ENCODE data around the gene TTC8. TPM values are rescaled to one million over a fixed set of nuclear protein-coding genes. Genes with fewer than 3 reads are reported as not detected.
"Not testable (repeated sequence)": the region's sequence is repeated elsewhere in the genome, so short reads cannot be mapped to it uniquely, and the experiment has no call there.

TTC8 gene
- total and polyA plus RNA-seq, 4 experiments from 2014 or later: 1.2 to 1.5 (median 1.5) TPM

- H3K27me3 ChIP-seq (ENCODE audit: insufficient read depth, low read length); DNase-seq; POLR2A ChIA-PET (ENCODE audit: partially characterized antibody); H3K27ac Mint-ChIP-seq; H3K27me3 Mint-ChIP-seq; H3K4me1 ChIP-seq (ENCODE audit: insufficient read depth, low read length); H3K4me1 Mint-ChIP-seq; H3K36me3 ChIP-seq (ENCODE audit: insufficient read depth, low read length); H3K9me3 Mint-ChIP-seq; H3K4me3 Mint-ChIP-seq; intact Hi-C loops (cut with micrococcal nuclease); H3K27ac ChIP-seq (ENCODE audit: low read depth, low read length); H3K4me3 ChIP-seq (ENCODE audit: low read length in 2 of 2); H3K9me3 ChIP-seq (ENCODE audit: control insufficient read depth in 1 of 2, low read length in 2 of 2): not testable (repeated sequence)
- H3K36me3 Mint-ChIP-seq: peaks cover 2 to 15% of the 10 kb centered on the region in 2 donors
- CTCF ChIA-PET (ENCODE audit: partially characterized antibody): interaction anchor here (0.8 kb wide), 1 partner anchor 10 kb away, joined by 3 read pairs; no protein-coding TSS in a partner anchor
Observed at GRCh38 chr14:88857861-88858260, 33.4 kb downstream of the TTC8 start.

- H3K27me3 ChIP-seq (ENCODE audit: insufficient read depth, low read length); H3K27ac Mint-ChIP-seq; CTCF ChIA-PET (ENCODE audit: partially characterized antibody); H3K9me3 ChIP-seq (ENCODE audit: control insufficient read depth in 1 of 2, low read length in 2 of 2); H3K36me3 ChIP-seq (ENCODE audit: insufficient read depth, low read length); H3K4me3 ChIP-seq (ENCODE audit: low read length in 2 of 2); H3K4me3 Mint-ChIP-seq; DNase-seq; H3K27me3 Mint-ChIP-seq; H3K4me1 Mint-ChIP-seq; H3K4me1 ChIP-seq (ENCODE audit: insufficient read depth, low read length); H3K27ac ChIP-seq (ENCODE audit: low read depth, low read length); intact Hi-C loops (cut with micrococcal nuclease); H3K9me3 Mint-ChIP-seq; POLR2A ChIA-PET (ENCODE audit: partially characterized antibody): not testable (repeated sequence)
- peaks cover 2 to 15% of the 10 kb centered on the region in 2 donors for H3K36me3 Mint-ChIP-seq
Observed at GRCh38 chr14:88859118-88859517, 34.7 kb downstream of the TTC8 start.

- CTCF ChIA-PET (ENCODE audit: partially characterized antibody): no interaction called here
- POLR2A ChIA-PET (ENCODE audit: partially characterized antibody): no interaction called here
- Mint-ChIP-seq H3K4me1 (no peaks in the 10 kb centered on the region), H3K9me3 (peaks cover 0 to 4% (median under 1%) of the 10 kb centered on the region in 8 donors), H3K4me3 (no peak overlapping the region), H3K36me3 (peaks cover 2 to 13% of the 10 kb centered on the region in 2 donors), H3K27ac (peak overlapping the region in 1 of 7 donors; percentile 11), H3K27me3 (no peaks in the 10 kb centered on the region)
- H3K4me3 ChIP-seq (ENCODE audit: low read length in 2 of 2): no peak overlapping the region
- H3K9me3 ChIP-seq (ENCODE audit: control insufficient read depth in 1 of 2, low read length in 2 of 2): no peaks in the 10 kb centered on the region
- no peaks in the 10 kb centered on the region for H3K4me1 ChIP-seq (ENCODE audit: insufficient read depth, low read length)
- no peaks in the 10 kb centered on the region for H3K36me3 ChIP-seq (ENCODE audit: insufficient read depth, low read length)
- H3K27me3 ChIP-seq (ENCODE audit: insufficient read depth, low read length): no peaks in the 10 kb centered on the region
- intact Hi-C loops (cut with micrococcal nuclease): loop anchor here (10.0 kb wide), 1 partner anchor 298 kb away; the partner anchor contains the start of gene ZC3H14
- no peak for DNase-seq
- H3K27ac ChIP-seq (ENCODE audit: low read depth, low read length): no peak overlapping the region
Observed at GRCh38 chr14:88863167-88863566, 38.7 kb downstream of the TTC8 start.

- CTCF ChIA-PET (ENCODE audit: partially characterized antibody): no interaction called here
- intact Hi-C loops (cut with micrococcal nuclease): loop anchor here (10.0 kb wide), 1 partner anchor 299 kb away; the partner anchor contains the start of gene ZC3H14
Observed at GRCh38 chr14:88864198-88864597, 39.7 kb downstream of the TTC8 start.

GRCh38 chr14:88866305-88866704 is 41.9 kb downstream of the TTC8 start:
- Mint-ChIP-seq H3K27me3 (no peaks in the 10 kb centered on the region), H3K27ac (no peak overlapping the region), H3K4me1 (no peaks in the 10 kb centered on the region), H3K4me3 (no peak overlapping the region), H3K36me3 (peaks cover 0 to 7% of the 10 kb centered on the region in 2 donors), H3K9me3 (no peaks in the 10 kb centered on the region)
- Histone ChIP-seq H3K36me3 (ENCODE audit: insufficient read depth, low read length) (no peaks in the 10 kb centered on the region), H3K27me3 (ENCODE audit: insufficient read depth, low read length) (no peaks in the 10 kb centered on the region), H3K27ac (ENCODE audit: low read depth, low read length) (no peak overlapping the region), H3K4me3 (ENCODE audit: low read length in 2 of 2) (no peak overlapping the region), H3K9me3 (ENCODE audit: control insufficient read depth in 1 of 2, low read length in 2 of 2) (no peaks in the 10 kb centered on the region), H3K4me1 (ENCODE audit: insufficient read depth, low read length) (no peaks in the 10 kb centered on the region)
- no peak for DNase-seq
- intact Hi-C loops (cut with micrococcal nuclease): loop anchor here (10.0 kb wide), 1 partner anchor 302 kb away; the partner anchor contains the start of gene ZC3H14
- ChIA-PET CTCF (ENCODE audit: partially characterized antibody) (interaction anchor here (1.6 to 5.7 kb wide), 3 partner anchors 11 to 201 kb away, joined by 3 to 64 read pairs (median 9); no protein-coding TSS in a partner anchor), POLR2A (ENCODE audit: partially characterized antibody) (no interaction called here)

More at GRCh38 chr14:88864198-88864597, 39.7 kb downstream of the TTC8 start:
- H3K27ac Mint-ChIP-seq: no peak overlapping the region
- Histone ChIP-seq H3K27me3 (ENCODE audit: insufficient read depth, low read length) (no peaks in the 10 kb centered on the region), H3K36me3 (ENCODE audit: insufficient read depth, low read length) (no peaks in the 10 kb centered on the region), H3K4me1 (ENCODE audit: insufficient read depth, low read length) (no peaks in the 10 kb centered on the region), H3K4me3 (ENCODE audit: low read length in 2 of 2) (no peak overlapping the region), H3K27ac (ENCODE audit: low read depth, low read length) (no peak overlapping the region), H3K9me3 (ENCODE audit: control insufficient read depth in 1 of 2, low read length in 2 of 2) (no peaks in the 10 kb centered on the region)
- no peaks in the 10 kb centered on the region for H3K4me1 Mint-ChIP-seq
- no peak for DNase-seq
- peaks cover 0 to under 1% (median under 1%) of the 10 kb centered on the region in 8 donors for H3K9me3 Mint-ChIP-seq
- no peaks in the 10 kb centered on the region for H3K27me3 Mint-ChIP-seq
- H3K4me3 Mint-ChIP-seq: no peak overlapping the region
- POLR2A ChIA-PET (ENCODE audit: partially characterized antibody): no interaction called here
- H3K36me3 Mint-ChIP-seq: peaks cover 0 to 9% of the 10 kb centered on the region in 2 donors

GRCh38 chr14:88868558-88869159 is 44.2 kb downstream of the TTC8 start:
- no peak overlapping the region for H3K4me3 Mint-ChIP-seq
- peak in 4 of 5 donors; percentile 5 to 12 (median 10) for DNase-seq
- ChIA-PET CTCF (ENCODE audit: partially characterized antibody) (interaction anchor here (0.6 to 5.7 kb wide), 8 partner anchors 8 to 679 kb away, joined by 3 to 64 read pairs (median 3); no protein-coding TSS in a partner anchor), POLR2A (ENCODE audit: partially characterized antibody) (no interaction called here)
- H3K27ac Mint-ChIP-seq: no peak overlapping the region
- Histone ChIP-seq H3K27ac (ENCODE audit: low read depth, low read length) (no peak overlapping the region), H3K4me3 (ENCODE audit: low read length in 2 of 2) (no peak overlapping the region), H3K4me1 (ENCODE audit: insufficient read depth, low read length) (no peaks in the 10 kb centered on the region), H3K36me3 (ENCODE audit: insufficient read depth, low read length) (no peaks in the 10 kb centered on the region), H3K9me3 (ENCODE audit: control insufficient read depth in 1 of 2, low read length in 2 of 2) (no peaks in the 10 kb centered on the region), H3K27me3 (ENCODE audit: insufficient read depth, low read length) (no peaks in the 10 kb centered on the region)
- no peaks in the 10 kb centered on the region for H3K27me3 Mint-ChIP-seq
- no peaks in the 10 kb centered on the region for H3K4me1 Mint-ChIP-seq
- intact Hi-C loops (cut with micrococcal nuclease): loop anchor here (1.0 to 10.0 kb wide), 2 partner anchors 201 to 304 kb away; partner anchors contain the start of gene ZC3H14
- H3K9me3 Mint-ChIP-seq: no peaks in the 10 kb centered on the region
- H3K36me3 Mint-ChIP-seq: peaks cover 5 to 8% of the 10 kb centered on the region in 2 donors

- Histone ChIP-seq H3K9me3 (ENCODE audit: control insufficient read depth in 1 of 2, low read length in 2 of 2) (no peaks in the 10 kb centered on the region), H3K4me1 (ENCODE audit: insufficient read depth, low read length) (no peaks in the 10 kb centered on the region), H3K36me3 (ENCODE audit: insufficient read depth, low read length) (no peaks in the 10 kb centered on the region), H3K27me3 (ENCODE audit: insufficient read depth, low read length) (no peaks in the 10 kb centered on the region), H3K4me3 (ENCODE audit: low read length in 2 of 2) (no peak overlapping the region), H3K27ac (ENCODE audit: low read depth, low read length) (no peak overlapping the region)
- Mint-ChIP-seq H3K36me3 (peaks cover 5 to 8% of the 10 kb centered on the region in 2 donors), H3K27ac (no peak overlapping the region), H3K4me1 (no peaks in the 10 kb centered on the region), H3K4me3 (no peak overlapping the region), H3K9me3 (no peaks in the 10 kb centered on the region), H3K27me3 (no peaks in the 10 kb centered on the region)
- no peak for DNase-seq
- POLR2A ChIA-PET (ENCODE audit: partially characterized antibody): no interaction called here
- intact Hi-C loops (cut with micrococcal nuclease): no loop called here
- CTCF ChIA-PET (ENCODE audit: partially characterized antibody): interaction anchor here (1.3 to 5.7 kb wide), 2 partner anchors 32 to 202 kb away, joined by 3 to 64 read pairs; no protein-coding TSS in a partner anchor
Observed at GRCh38 chr14:88870777-88871176, 46.3 kb downstream of the TTC8 start.

Measured in CD4-positive, alpha-beta memory T cell (primary cell).